ENCODE results near the gene GREM2. TPM values are rescaled to one million over a fixed set of nuclear protein-coding genes. Genes with fewer than 3 reads are reported as not detected.

GREM2 gene
- polyA plus RNA-seq, 2 donors: 1.0 to 3.5 TPM

GRCh38 chr1:240635466-240636256, 23.7 kb upstream of the GREM2 start:
- no peaks in the 10 kb centered on the region for H3K36me3 ChIP-seq (ENCODE audit: control insufficient read depth in 2 of 2, insufficient read depth in 2 of 2, low read length in 1 of 2)
- 84 to 88% methylated on average over 16 of the region's 16 CpGs for WGBS, 2 donors
- no peak overlapping the region for H3K4me3 ChIP-seq (ENCODE audit: low read depth in 1 of 2, low read length in 2 of 2)
- no peaks in the 10 kb centered on the region for H3K4me1 ChIP-seq (ENCODE audit: control insufficient read depth in 2 of 2, insufficient read depth in 2 of 2, low read length in 1 of 2)
- no peaks in the 10 kb centered on the region for H3K27me3 ChIP-seq (ENCODE audit: control insufficient read depth in 1 of 2, insufficient read depth in 2 of 2, low read length in 2 of 2)
- H3K9me3 ChIP-seq (ENCODE audit: control insufficient read depth in 2 of 2, insufficient read depth in 1 of 2, low read depth in 1 of 2, low read length in 1 of 2): peaks cover 0 to 8% of the 10 kb centered on the region in 2 donors
- H3K27ac ChIP-seq (ENCODE audit: low read depth in 2 of 2, low read length in 1 of 2): no peak overlapping the region

GRCh38 chr1:240630409-240630808, 18.5 kb upstream of the GREM2 start:
- no peak overlapping the region for H3K27ac ChIP-seq (ENCODE audit: low read depth in 2 of 2, low read length in 1 of 2)
- no peaks in the 10 kb centered on the region for H3K27me3 ChIP-seq (ENCODE audit: control insufficient read depth in 1 of 2, insufficient read depth in 2 of 2, low read length in 2 of 2)
- H3K4me3 ChIP-seq (ENCODE audit: low read depth in 1 of 2, low read length in 2 of 2): no peak overlapping the region
- no peaks in the 10 kb centered on the region for H3K4me1 ChIP-seq (ENCODE audit: control insufficient read depth in 2 of 2, insufficient read depth in 2 of 2, low read length in 1 of 2)
- H3K9me3 ChIP-seq (ENCODE audit: control insufficient read depth in 2 of 2, insufficient read depth in 1 of 2, low read depth in 1 of 2, low read length in 1 of 2): peaks cover 0 to 3% of the 10 kb centered on the region in 2 donors
- WGBS, 2 donors: 66 to 75% methylated on average over 5 of the region's 5 CpGs
- no peaks in the 10 kb centered on the region for H3K36me3 ChIP-seq (ENCODE audit: control insufficient read depth in 2 of 2, insufficient read depth in 2 of 2, low read length in 1 of 2)

- no peak overlapping the region for H3K27ac ChIP-seq (ENCODE audit: low read depth in 2 of 2, low read length in 1 of 2)
- no peak overlapping the region for H3K4me3 ChIP-seq (ENCODE audit: low read depth in 1 of 2, low read length in 2 of 2)
- H3K4me1 ChIP-seq (ENCODE audit: control insufficient read depth in 2 of 2, insufficient read depth in 2 of 2, low read length in 1 of 2): no peaks in the 10 kb centered on the region
- H3K27me3 ChIP-seq (ENCODE audit: control insufficient read depth in 1 of 2, insufficient read depth in 2 of 2, low read length in 2 of 2): no peaks in the 10 kb centered on the region
- H3K36me3 ChIP-seq (ENCODE audit: control insufficient read depth in 2 of 2, insufficient read depth in 2 of 2, low read length in 1 of 2): no peaks in the 10 kb centered on the region
- 93 to 97% methylated on average over 2 of the region's 2 CpGs for WGBS, 2 donors
- peaks cover 0 to 2% of the 10 kb centered on the region in 2 donors for H3K9me3 ChIP-seq (ENCODE audit: control insufficient read depth in 2 of 2, insufficient read depth in 1 of 2, low read depth in 1 of 2, low read length in 1 of 2)
Observed at GRCh38 chr1:240621249-240621648, 9.3 kb upstream of the GREM2 start.

- peaks cover 0 to 2% of the 10 kb centered on the region in 2 donors for H3K9me3 ChIP-seq (ENCODE audit: control insufficient read depth in 2 of 2, insufficient read depth in 1 of 2, low read depth in 1 of 2, low read length in 1 of 2)
- H3K4me3 ChIP-seq (ENCODE audit: low read depth in 1 of 2, low read length in 2 of 2): no peak overlapping the region
- no peaks in the 10 kb centered on the region for H3K4me1 ChIP-seq (ENCODE audit: control insufficient read depth in 2 of 2, insufficient read depth in 2 of 2, low read length in 1 of 2)
- no peaks in the 10 kb centered on the region for H3K36me3 ChIP-seq (ENCODE audit: control insufficient read depth in 2 of 2, insufficient read depth in 2 of 2, low read length in 1 of 2)
- H3K27ac ChIP-seq (ENCODE audit: low read depth in 2 of 2, low read length in 1 of 2): no peak overlapping the region
- H3K27me3 ChIP-seq (ENCODE audit: control insufficient read depth in 1 of 2, insufficient read depth in 2 of 2, low read length in 2 of 2): no peaks in the 10 kb centered on the region
- WGBS, 2 donors: 52 to 59% methylated on average over 19 of the region's 19 CpGs
Observed at GRCh38 chr1:240619906-240620621, 8.1 kb upstream of the GREM2 start.

GRCh38 chr1:240619357-240619756, 7.4 kb upstream of the GREM2 start:
- Histone ChIP-seq H3K27ac (ENCODE audit: low read depth in 2 of 2, low read length in 1 of 2) (no peak overlapping the region), H3K27me3 (ENCODE audit: control insufficient read depth in 1 of 2, insufficient read depth in 2 of 2, low read length in 2 of 2) (no peaks in the 10 kb centered on the region), H3K36me3 (ENCODE audit: control insufficient read depth in 2 of 2, insufficient read depth in 2 of 2, low read length in 1 of 2) (no peaks in the 10 kb centered on the region), H3K4me3 (ENCODE audit: low read depth in 1 of 2, low read length in 2 of 2) (no peak overlapping the region), H3K4me1 (ENCODE audit: control insufficient read depth in 2 of 2, insufficient read depth in 2 of 2, low read length in 1 of 2) (no peaks in the 10 kb centered on the region), H3K9me3 (ENCODE audit: control insufficient read depth in 2 of 2, insufficient read depth in 1 of 2, low read depth in 1 of 2, low read length in 1 of 2) (peaks cover 0 to 2% of the 10 kb centered on the region in 2 donors)
- WGBS, 2 donors: 73 to 75% methylated on average over 5 of the region's 5 CpGs

- WGBS, 2 donors: 66 to 68% methylated on average over 4 of the region's 4 CpGs
- H3K27ac ChIP-seq (ENCODE audit: low read depth in 2 of 2, low read length in 1 of 2): no peak overlapping the region
- peaks cover 0 to 2% of the 10 kb centered on the region in 2 donors for H3K9me3 ChIP-seq (ENCODE audit: control insufficient read depth in 2 of 2, insufficient read depth in 1 of 2, low read depth in 1 of 2, low read length in 1 of 2)
- no peaks in the 10 kb centered on the region for H3K4me1 ChIP-seq (ENCODE audit: control insufficient read depth in 2 of 2, insufficient read depth in 2 of 2, low read length in 1 of 2)
- no peak overlapping the region for H3K4me3 ChIP-seq (ENCODE audit: low read depth in 1 of 2, low read length in 2 of 2)
- no peaks in the 10 kb centered on the region for H3K27me3 ChIP-seq (ENCODE audit: control insufficient read depth in 1 of 2, insufficient read depth in 2 of 2, low read length in 2 of 2)
- no peaks in the 10 kb centered on the region for H3K36me3 ChIP-seq (ENCODE audit: control insufficient read depth in 2 of 2, insufficient read depth in 2 of 2, low read length in 1 of 2)
Observed at GRCh38 chr1:240618946-240619345, 7.0 kb upstream of the GREM2 start.

GRCh38 chr1:240616018-240616417, 4.1 kb upstream of the GREM2 start:
- H3K36me3 ChIP-seq (ENCODE audit: control insufficient read depth in 2 of 2, insufficient read depth in 2 of 2, low read length in 1 of 2): no peaks in the 10 kb centered on the region
- H3K9me3 ChIP-seq (ENCODE audit: control insufficient read depth in 2 of 2, insufficient read depth in 1 of 2, low read depth in 1 of 2, low read length in 1 of 2): no peaks in the 10 kb centered on the region
- no peaks in the 10 kb centered on the region for H3K27me3 ChIP-seq (ENCODE audit: control insufficient read depth in 1 of 2, insufficient read depth in 2 of 2, low read length in 2 of 2)
- H3K4me3 ChIP-seq (ENCODE audit: low read depth in 1 of 2, low read length in 2 of 2): no peak overlapping the region
- H3K27ac ChIP-seq (ENCODE audit: low read depth in 2 of 2, low read length in 1 of 2): no peak overlapping the region
- no peaks in the 10 kb centered on the region for H3K4me1 ChIP-seq (ENCODE audit: control insufficient read depth in 2 of 2, insufficient read depth in 2 of 2, low read length in 1 of 2)
- 91 to 92% methylated on average over 4 of the region's 4 CpGs for WGBS, 2 donors

- H3K27me3 ChIP-seq (ENCODE audit: control insufficient read depth in 1 of 2, insufficient read depth in 2 of 2, low read length in 2 of 2): no peaks in the 10 kb centered on the region
- H3K4me3 ChIP-seq (ENCODE audit: low read depth in 1 of 2, low read length in 2 of 2): no peak overlapping the region
- no peaks in the 10 kb centered on the region for H3K36me3 ChIP-seq (ENCODE audit: control insufficient read depth in 2 of 2, insufficient read depth in 2 of 2, low read length in 1 of 2)
- no peaks in the 10 kb centered on the region for H3K9me3 ChIP-seq (ENCODE audit: control insufficient read depth in 2 of 2, insufficient read depth in 1 of 2, low read depth in 1 of 2, low read length in 1 of 2)
- no peak overlapping the region for H3K27ac ChIP-seq (ENCODE audit: low read depth in 2 of 2, low read length in 1 of 2)
- 39 to 42% methylated on average over 5 of the region's 5 CpGs for WGBS, 2 donors
- no peaks in the 10 kb centered on the region for H3K4me1 ChIP-seq (ENCODE audit: control insufficient read depth in 2 of 2, insufficient read depth in 2 of 2, low read length in 1 of 2)
Observed at GRCh38 chr1:240613356-240614142, 1.6 kb upstream of the GREM2 start.

- no peaks in the 10 kb centered on the region for H3K36me3 ChIP-seq (ENCODE audit: control insufficient read depth in 2 of 2, insufficient read depth in 2 of 2, low read length in 1 of 2)
- no peaks in the 10 kb centered on the region for H3K4me1 ChIP-seq (ENCODE audit: control insufficient read depth in 2 of 2, insufficient read depth in 2 of 2, low read length in 1 of 2)
- H3K4me3 ChIP-seq (ENCODE audit: low read depth in 1 of 2, low read length in 2 of 2): no peak overlapping the region
- no peak overlapping the region for H3K27ac ChIP-seq (ENCODE audit: low read depth in 2 of 2, low read length in 1 of 2)
- 72 to 77% methylated on average over 6 of the region's 6 CpGs for WGBS, 2 donors
- no peaks in the 10 kb centered on the region for H3K9me3 ChIP-seq (ENCODE audit: control insufficient read depth in 2 of 2, insufficient read depth in 1 of 2, low read depth in 1 of 2, low read length in 1 of 2)
- no peaks in the 10 kb centered on the region for H3K27me3 ChIP-seq (ENCODE audit: control insufficient read depth in 1 of 2, insufficient read depth in 2 of 2, low read length in 2 of 2)
Observed at GRCh38 chr1:240612811-240613210, 856 bp upstream of the GREM2 start.

Measured in esophagus (tissue), 2 donors.